Thyroid gland (tissue), 4 donors: Measurements from ENCODE around the gene CBFA2T2. TPM values are rescaled to one million over a fixed set of nuclear protein-coding genes. Genes with fewer than 3 reads are reported as not detected.

Experiments
- DNase-seq, 2 donors: peaks; one replicate each; pipeline ENCODE4 v3.0.0-alpha.2; 2019
- H3K27ac ChIP-seq, 3 donors: fragments of 200-600 bp; sonication (generic); 1 replicate in 2 of 3; 2 replicates in 1 of 3; pipeline ENCODE4 v1.5.1; 2016 to 2019; ENCODE audit warnings: mild to moderate bottlenecking in 1 of 3, moderate library complexity in 1 of 3
- H3K27me3 ChIP-seq: fragments of 200-600 bp; sonication (generic); one replicate; pipeline ENCODE4 v1.5.1; 2019
- H3K36me3 ChIP-seq, 2 donors: fragments of 200-600 bp; sonication (generic); one replicate each; pipeline ENCODE4 v1.5.1; 2016 to 2019
- H3K4me1 ChIP-seq, 2 donors: fragments of 200-600 bp; sonication (generic); one replicate each; pipeline ENCODE4 v1.5.1; 2017 to 2019
- H3K4me3 ChIP-seq, 3 donors: fragments of 200-600 bp; sonication (generic); replicated peaks in 1 of 3; 1 replicate in 2 of 3; 2 replicates in 1 of 3; pipeline ENCODE4 v1.5.1; 2016; ENCODE audit warnings: mild to moderate bottlenecking in 1 of 3
- H3K9me3 ChIP-seq: fragments of 200-600 bp; sonication (generic); one replicate; pipeline ENCODE4 v1.5.1; 2017
- POLR2A ChIP-seq, 2 donors: fragments of 450-650 bp; IDR thresholded peaks; one replicate each; pipeline ENCODE4 v1.6.1; 2017; ENCODE audit warnings: antibody characterized with exemption in 2 of 2, mild to moderate bottlenecking in 2 of 2, moderate library complexity in 1 of 2
- WGBS, 2 donors: methylation state at CpG; one replicate each; pipeline ENCODE4 v1.1.5; 2017; 5-methylcytosine and 5-hydroxymethylcytosine counted together
- intact Hi-C: fragments of 100-400 bp; cut with DNase I; formaldehyde crosslinking; loops from one replicate; pipeline ENCODE4 v1.15.1; 2023
- total RNA-seq, 4 donors: library from RNA; depleted of rRNA; stranded (reverse); fragments of >200 nt; gene quantifications; one replicate each; pipeline ENCODE4 v1.2.3, GENCODE V29; 2016
- TF ChIP-seq, protein P1 (sequence below), 6 experiments: fragments of 200-600 bp in 3 of 6; fragments of 450-650 bp in 3 of 6; sonication (generic) in 3 of 6; IDR thresholded peaks; one replicate each; pipeline ENCODE4 v1.5.1; 2016 to 2019; ENCODE audit warnings: antibody characterized with exemption in 6 of 6, mild to moderate bottlenecking in 2 of 6, inconsistent platforms in 1 of 6, moderate library complexity in 1 of 6

The CBFA2T2 gene
- total RNA-seq, 4 donors from 2014 or later = 29.7 to 57.3 (median 35.8) TPM

DNA sequence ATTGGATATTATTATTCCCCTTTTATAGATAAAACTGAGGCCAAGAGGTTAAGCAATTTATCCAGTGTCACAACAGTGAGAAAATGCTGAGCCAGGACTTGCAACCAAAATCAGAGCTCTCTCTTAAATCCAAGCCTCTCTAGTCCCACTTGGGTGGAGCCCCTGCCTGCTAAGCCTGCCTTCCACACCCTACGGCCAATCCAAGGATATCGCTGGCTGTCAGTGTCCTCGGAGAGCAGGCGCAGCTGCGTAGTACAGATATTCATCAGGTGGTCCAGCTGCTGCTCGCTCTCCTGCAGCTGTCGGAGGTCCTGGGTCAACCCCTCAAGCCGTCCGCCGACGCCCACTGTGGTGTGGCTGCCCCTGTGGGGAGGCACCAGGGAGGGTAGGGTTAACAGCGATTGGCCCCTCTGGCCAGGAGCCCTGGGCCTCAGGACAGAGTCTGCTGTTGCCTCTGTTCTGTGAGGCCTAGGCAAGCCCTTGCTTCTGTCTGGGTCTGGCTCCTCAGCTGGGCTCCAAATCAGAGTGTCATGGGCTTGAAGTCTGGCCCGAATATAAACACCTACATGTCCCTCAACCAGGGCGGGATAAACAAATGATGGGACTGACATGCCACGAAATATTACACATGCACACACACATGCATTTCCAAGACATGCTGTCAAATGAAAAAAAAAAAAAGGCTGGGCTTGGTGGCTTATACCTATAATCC lies 188.3 kb downstream of the CBFA2T2 start:
- 87 to 95% methylated on average over 6 of the region's 15 CpGs for WGBS, 2 donors
- Histone ChIP-seq H3K27ac (no peak overlapping the region), H3K9me3 (no peaks in the 10 kb centered on the region), H3K4me1 (peaks cover 7 to 13% of the 10 kb centered on the region in 2 donors), H3K4me3 (no peak overlapping the region), H3K36me3 (no peaks in the 10 kb centered on the region), H3K27me3 (no peaks in the 10 kb centered on the region)
- DNase-seq = no peak
- TF ChIP-seq, protein P1, sequence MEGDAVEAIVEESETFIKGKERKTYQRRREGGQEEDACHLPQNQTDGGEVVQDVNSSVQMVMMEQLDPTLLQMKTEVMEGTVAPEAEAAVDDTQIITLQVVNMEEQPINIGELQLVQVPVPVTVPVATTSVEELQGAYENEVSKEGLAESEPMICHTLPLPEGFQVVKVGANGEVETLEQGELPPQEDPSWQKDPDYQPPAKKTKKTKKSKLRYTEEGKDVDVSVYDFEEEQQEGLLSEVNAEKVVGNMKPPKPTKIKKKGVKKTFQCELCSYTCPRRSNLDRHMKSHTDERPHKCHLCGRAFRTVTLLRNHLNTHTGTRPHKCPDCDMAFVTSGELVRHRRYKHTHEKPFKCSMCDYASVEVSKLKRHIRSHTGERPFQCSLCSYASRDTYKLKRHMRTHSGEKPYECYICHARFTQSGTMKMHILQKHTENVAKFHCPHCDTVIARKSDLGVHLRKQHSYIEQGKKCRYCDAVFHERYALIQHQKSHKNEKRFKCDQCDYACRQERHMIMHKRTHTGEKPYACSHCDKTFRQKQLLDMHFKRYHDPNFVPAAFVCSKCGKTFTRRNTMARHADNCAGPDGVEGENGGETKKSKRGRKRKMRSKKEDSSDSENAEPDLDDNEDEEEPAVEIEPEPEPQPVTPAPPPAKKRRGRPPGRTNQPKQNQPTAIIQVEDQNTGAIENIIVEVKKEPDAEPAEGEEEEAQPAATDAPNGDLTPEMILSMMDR (IDR thresholded peaks at IDR 0.05) = no peak
- no peak for TF ChIP-seq POLR2A (IDR thresholded peaks at IDR 0.05)
- intact Hi-C loops = loop anchor here (10.0 kb wide), 1 partner anchor 437 kb away; the partner anchor contains the start of gene EIF2S2

DNA sequence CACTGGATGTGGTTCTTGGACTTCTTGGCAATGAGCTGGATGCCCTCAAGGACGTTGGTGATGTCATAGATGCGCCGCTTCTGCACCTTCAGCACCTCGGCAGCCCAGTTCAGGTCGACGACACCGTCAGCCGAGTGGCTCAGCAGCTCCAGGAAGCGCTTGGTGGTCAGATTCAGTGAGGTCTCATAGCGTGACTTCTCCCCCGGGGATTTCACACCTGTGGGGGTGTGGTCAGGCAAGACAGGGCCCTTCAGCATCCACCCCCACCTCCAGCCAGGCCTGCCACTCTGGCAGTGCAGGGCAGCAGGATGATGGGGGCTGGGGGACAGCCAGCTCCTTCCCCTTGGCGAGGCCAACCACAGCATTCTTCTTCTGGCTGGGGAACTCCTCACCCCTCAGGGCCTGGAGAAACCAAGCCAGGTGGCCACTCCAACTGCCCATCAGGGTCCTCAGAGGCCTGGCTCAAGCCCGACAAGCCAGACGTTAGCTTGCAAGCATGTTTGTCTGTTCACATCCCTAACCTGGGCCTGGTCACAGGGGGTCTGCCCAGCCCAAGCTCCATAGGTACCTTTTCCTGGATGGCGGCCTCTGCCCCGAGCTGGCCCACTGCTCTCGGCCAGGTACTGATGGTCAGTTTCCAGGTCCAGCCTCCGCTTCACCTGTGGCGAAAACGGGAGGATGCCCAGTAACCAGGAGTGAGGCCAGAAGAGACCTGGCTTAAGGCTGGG lies 190.0 kb downstream of the CBFA2T2 start:
- Histone ChIP-seq H3K36me3 (no peaks in the 10 kb centered on the region), H3K4me3 (no peak overlapping the region), H3K27me3 (no peaks in the 10 kb centered on the region), H3K9me3 (no peaks in the 10 kb centered on the region), H3K27ac (no peak overlapping the region), H3K4me1 (peaks cover 0 to 4% of the 10 kb centered on the region in 2 donors)
- WGBS, 2 donors = 86 to 92% methylated on average over 9 to 17 of the region's 20 CpGs
- no peak for DNase-seq
- TF ChIP-seq POLR2A (IDR thresholded peaks at IDR 0.05) = no peak
- intact Hi-C loops = loop anchor here (10.0 kb wide), 1 partner anchor 435 kb away; the partner anchor contains the start of gene EIF2S2

DNA sequence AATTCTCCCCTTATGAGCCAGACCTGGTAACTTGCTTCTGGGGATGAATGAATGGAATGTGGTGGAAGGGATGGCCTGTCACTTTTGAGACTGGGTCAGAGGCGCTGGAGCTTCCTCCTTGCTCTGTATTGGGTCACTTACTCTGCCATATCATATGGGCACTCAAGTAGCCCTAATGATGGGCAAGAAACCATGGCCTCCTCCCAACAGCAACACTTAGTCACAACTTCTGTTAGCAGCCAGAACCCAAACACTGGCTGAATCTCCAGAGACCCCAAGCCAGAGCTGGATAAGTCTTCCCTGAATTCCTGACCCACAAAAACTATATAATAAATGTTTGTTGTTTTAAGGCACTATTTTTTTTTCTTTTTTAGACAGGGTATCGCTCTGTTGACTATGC lies 190.8 kb downstream of the CBFA2T2 start:
- no peak for DNase-seq
- WGBS, 2 donors = 92 to 93% methylated on average over 2 of the region's 2 CpGs
- Histone ChIP-seq H3K4me3 (no peak overlapping the region), H3K27me3 (no peaks in the 10 kb centered on the region), H3K27ac (no peak overlapping the region), H3K36me3 (no peaks in the 10 kb centered on the region), H3K9me3 (no peaks in the 10 kb centered on the region), H3K4me1 (peaks cover 0 to 7% of the 10 kb centered on the region in 2 donors)
- intact Hi-C loops = no loop called here
- TF ChIP-seq POLR2A (IDR thresholded peaks at IDR 0.05) = no peak
- TF ChIP-seq, protein P1 (IDR thresholded peaks at IDR 0.05) = no peak

DNA sequence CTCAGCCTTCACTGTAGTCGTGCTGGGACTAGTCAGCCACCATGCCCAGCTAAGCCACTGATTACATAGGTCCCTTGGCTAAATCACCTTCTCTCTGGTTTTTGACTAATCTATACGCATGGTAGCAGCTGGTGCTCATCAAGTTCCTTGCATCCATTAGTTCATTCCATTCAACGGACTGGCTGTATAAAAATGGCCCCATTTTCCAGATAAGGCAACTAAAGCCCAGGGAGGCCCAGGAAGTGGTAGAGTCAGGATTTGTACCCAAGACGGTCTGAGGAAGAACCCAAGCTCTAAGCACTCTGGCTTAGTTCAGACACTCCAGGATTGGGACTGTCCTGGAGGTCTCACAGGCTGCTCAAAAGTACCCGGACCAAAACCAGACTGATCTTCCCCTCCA lies 191.4 kb downstream of the CBFA2T2 start:
- TF ChIP-seq POLR2A (IDR thresholded peaks at IDR 0.05) = no peak
- TF ChIP-seq, protein P1 (IDR thresholded peaks at IDR 0.05) = no peak
- H3K27me3 ChIP-seq = no peaks in the 10 kb centered on the region
- intact Hi-C loops = no loop called here
- H3K4me3 ChIP-seq = no peak overlapping the region
- DNase-seq = no peak
- H3K9me3 ChIP-seq = no peaks in the 10 kb centered on the region
- no peaks in the 10 kb centered on the region for H3K36me3 ChIP-seq
- H3K27ac ChIP-seq = no peak overlapping the region
- 81 to 89% methylated on average over 5 of the region's 5 CpGs for WGBS, 2 donors
- H3K4me1 ChIP-seq = peaks cover 0 to 8% of the 10 kb centered on the region in 2 donors

DNA sequence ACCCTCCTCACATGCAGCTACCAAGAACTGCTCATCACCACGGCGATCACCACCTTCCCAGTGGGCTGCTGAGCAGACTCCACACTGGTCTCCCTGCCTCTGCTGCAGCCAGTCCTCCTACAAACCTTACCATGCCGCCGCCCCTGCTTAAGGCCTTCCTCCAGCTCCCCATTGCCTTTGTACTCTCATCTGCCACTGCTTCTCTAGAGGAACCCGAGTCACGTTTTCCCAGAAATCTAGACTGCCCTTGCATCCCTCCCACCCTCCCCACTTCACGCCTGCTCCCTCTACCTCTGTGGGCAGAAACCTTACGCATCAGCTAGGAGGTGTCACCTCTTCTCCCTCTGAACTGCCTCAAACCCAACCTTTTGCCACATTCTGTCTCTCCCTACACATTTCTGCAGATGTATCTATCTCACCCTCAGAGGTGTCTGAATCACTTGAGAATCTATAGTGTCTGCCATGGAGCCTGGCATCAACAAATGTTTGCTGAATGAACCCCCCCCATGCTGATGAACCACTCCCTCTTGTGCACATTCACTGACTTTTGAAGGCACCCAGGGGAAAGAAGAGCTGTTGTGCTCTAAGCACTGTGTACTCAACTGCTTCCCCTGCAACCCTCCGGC lies 191.9 kb downstream of the CBFA2T2 start:
- no peak for DNase-seq
- H3K4me1 ChIP-seq = peaks cover 0 to 11% of the 10 kb centered on the region in 2 donors
- H3K4me3 ChIP-seq = no peak overlapping the region
- no peaks in the 10 kb centered on the region for H3K36me3 ChIP-seq
- intact Hi-C loops = no loop called here
- H3K27me3 ChIP-seq = no peaks in the 10 kb centered on the region
- no peak overlapping the region for H3K27ac ChIP-seq
- 76 to 86% methylated on average over 9 of the region's 9 CpGs for WGBS, 2 donors
- TF ChIP-seq POLR2A (IDR thresholded peaks at IDR 0.05) = no peak
- TF ChIP-seq, protein P1 (IDR thresholded peaks at IDR 0.05) = no peak
- H3K9me3 ChIP-seq = no peaks in the 10 kb centered on the region
